ENCODE measurements around the gene CAP2.

Gene CAP2

DNA sequence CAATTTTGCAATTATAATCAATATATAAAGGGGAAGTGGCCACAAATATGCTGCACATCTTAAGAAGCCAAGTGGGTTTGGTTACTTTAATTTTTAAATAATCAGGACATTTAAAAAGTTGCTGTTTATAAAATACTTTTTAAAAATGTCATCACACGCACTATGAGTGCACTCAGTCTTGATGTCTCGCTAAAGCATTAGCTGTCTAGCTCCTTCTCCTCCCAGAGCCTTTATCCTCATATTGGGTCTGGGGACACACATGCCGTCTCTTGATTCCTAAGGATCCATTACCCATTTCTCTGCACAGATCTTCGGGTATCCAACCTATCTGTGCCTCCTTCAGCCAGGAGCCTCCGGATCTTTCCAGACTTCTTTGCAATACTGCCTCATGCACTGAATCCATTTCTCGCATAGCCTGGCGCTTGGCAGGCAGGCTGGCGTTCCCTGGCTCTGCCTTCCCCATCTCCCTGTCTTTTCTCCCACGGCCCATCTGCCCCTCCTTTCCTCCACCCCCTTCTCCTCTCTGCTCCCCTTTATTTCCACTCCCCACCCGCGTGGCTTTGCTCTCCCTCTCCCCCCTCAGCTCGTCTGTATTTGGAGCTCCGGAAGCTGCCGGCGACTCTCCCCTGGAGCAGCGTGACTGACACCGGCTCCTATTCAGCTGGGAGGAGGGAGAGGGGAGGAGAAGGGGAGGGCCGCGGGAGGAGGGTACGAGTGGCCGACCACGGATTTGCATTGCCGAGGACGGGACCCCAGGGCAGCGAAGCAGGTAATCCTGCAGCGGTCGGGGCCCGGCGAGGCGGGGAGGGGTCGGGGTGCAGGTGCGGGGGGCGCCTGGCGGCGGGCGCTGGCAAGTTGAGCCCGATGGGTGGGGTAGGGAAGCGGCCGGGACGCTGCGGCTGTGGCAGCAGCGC lies at the start of gene CAP2:
CAP2 (plus strand) TSS at position 618 of the 914 bp plus-strand sequence. CDS start 27,961 bp downstream, outside the sequence.
- TF ChIP-seq, protein P1, sequence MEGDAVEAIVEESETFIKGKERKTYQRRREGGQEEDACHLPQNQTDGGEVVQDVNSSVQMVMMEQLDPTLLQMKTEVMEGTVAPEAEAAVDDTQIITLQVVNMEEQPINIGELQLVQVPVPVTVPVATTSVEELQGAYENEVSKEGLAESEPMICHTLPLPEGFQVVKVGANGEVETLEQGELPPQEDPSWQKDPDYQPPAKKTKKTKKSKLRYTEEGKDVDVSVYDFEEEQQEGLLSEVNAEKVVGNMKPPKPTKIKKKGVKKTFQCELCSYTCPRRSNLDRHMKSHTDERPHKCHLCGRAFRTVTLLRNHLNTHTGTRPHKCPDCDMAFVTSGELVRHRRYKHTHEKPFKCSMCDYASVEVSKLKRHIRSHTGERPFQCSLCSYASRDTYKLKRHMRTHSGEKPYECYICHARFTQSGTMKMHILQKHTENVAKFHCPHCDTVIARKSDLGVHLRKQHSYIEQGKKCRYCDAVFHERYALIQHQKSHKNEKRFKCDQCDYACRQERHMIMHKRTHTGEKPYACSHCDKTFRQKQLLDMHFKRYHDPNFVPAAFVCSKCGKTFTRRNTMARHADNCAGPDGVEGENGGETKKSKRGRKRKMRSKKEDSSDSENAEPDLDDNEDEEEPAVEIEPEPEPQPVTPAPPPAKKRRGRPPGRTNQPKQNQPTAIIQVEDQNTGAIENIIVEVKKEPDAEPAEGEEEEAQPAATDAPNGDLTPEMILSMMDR (IDR thresholded peaks at IDR 0.05; ENCODE audit: low read depth, low read length, missing control alignments): no peak
- no peak for DNase-seq (ENCODE audit: extremely low read depth, low read depth)
- H3K4me3 ChIP-seq (replicated peaks; ENCODE audit: low read depth, low read length): peak within 1 kb of the TSS; percentile 65

DNA sequence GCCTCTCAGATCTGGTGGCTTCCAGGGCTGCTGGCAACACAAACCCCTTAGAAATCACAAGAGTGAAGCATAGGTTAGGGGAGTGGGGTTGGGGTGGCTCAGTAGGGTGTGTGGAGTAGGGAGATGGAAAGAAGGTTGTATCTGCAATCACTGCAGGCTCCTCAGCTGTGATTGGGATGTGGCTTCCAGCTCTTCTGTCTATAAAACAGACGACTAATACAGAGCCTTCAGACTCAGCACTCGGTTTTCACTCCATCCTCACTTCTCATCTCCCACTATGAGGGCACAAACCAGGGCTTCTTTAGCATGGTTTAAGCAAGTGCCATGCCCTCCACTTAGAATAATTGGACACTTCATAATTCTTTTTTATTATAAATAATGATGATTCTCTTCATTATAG lies 46.4 kb upstream of the CAP2 start:
- TF ChIP-seq, protein P1 (IDR thresholded peaks at IDR 0.05; ENCODE audit: low read depth, low read length, missing control alignments): no peak
- no peak for DNase-seq (ENCODE audit: extremely low read depth, low read depth)
- H3K4me3 ChIP-seq (replicated peaks; ENCODE audit: low read depth, low read length): no peak overlapping the region

- TF ChIP-seq, protein P1 (IDR thresholded peaks at IDR 0.05; ENCODE audit: low read depth, low read length, missing control alignments): no peak
- no peak overlapping the region for H3K4me3 ChIP-seq (replicated peaks; ENCODE audit: low read depth, low read length)
- no peak for DNase-seq (ENCODE audit: extremely low read depth, low read depth)
Measured at GRCh38 chr6:17349427-17349826, 44.0 kb upstream of the CAP2 start.

DNA sequence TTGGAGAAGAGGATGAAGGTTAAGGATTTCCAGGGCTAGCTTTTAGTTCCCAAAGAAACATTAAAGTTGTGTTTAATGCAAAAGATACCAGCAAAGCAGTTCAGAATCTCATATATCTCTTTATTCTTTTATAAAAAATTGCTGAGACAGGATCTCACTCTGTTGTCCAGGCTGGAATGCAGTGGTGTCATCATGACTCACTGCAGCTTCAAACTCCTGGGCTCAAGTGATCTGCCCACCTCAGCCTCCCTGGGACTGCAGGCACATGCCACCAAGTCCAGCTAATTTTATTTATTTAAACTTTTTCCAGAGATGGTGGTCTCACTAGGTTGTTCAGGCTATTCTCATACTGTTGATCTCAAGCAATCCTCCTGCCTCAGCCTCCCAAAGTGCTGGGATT lies 41.1 kb upstream of the CAP2 start:
- no peak for DNase-seq (ENCODE audit: extremely low read depth, low read depth)

GRCh38 chr6:17353440-17354175 lies 39.8 kb upstream of the CAP2 start:
- no peak overlapping the region for H3K4me3 ChIP-seq (replicated peaks; ENCODE audit: low read depth, low read length)
- DNase-seq (ENCODE audit: extremely low read depth, low read depth): no peak
- TF ChIP-seq, protein P1 (IDR thresholded peaks at IDR 0.05; ENCODE audit: low read depth, low read length, missing control alignments): no peak

More for the DNA sequence above, 41.1 kb upstream of the CAP2 start:
- TF ChIP-seq, protein P1 (IDR thresholded peaks at IDR 0.05; ENCODE audit: low read depth, low read length, missing control alignments): no peak
- H3K4me3 ChIP-seq (replicated peaks; ENCODE audit: low read depth, low read length): no peak overlapping the region

DNA sequence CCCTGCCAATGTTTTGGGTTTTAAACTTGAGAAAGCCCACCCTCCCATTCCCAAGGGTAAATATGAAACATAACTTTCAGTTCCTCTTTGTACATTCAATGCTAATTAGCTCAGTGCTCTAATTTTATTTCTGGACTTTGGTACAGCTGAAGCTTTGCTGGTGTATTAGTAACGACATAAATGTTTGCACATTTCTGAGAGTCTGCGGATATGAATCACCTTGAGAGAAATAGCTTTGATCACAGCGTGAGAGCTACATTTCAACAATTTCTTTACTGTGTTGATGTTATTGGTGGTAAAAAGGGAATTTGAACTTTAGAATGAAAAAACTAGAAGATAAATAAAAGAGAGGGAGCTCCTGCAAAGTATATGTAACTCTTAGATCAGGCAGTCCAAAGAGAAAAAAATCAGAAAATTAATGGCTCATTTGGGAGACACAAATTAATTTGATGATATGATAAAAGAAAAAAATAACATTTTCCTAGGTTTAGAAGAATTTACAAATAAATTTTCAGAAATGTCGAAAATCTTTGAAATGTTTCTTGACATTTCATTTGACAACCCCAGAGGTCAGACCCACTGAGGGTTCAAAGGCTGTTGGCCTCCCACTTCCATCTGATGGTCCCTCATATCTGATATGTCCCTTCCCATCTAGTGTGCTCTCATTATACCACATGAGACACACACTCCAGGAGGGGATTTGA lies 38.5 kb upstream of the CAP2 start:
- TF ChIP-seq, protein P1 (IDR thresholded peaks at IDR 0.05; ENCODE audit: low read depth, low read length, missing control alignments): no peak
- no peak overlapping the region for H3K4me3 ChIP-seq (replicated peaks; ENCODE audit: low read depth, low read length)
- DNase-seq (ENCODE audit: extremely low read depth, low read depth): no peak

Data from HFF-Myc (cell line).